Measurements from ENCODE around the gene C19orf12. TPM values are rescaled to one million over a fixed set of nuclear protein-coding genes. Genes with fewer than 3 reads are reported as not detected.
"Not testable (repeated sequence)": the region's sequence is repeated elsewhere in the genome, so short reads cannot be mapped to it uniquely, and the experiment has no call there.

The C19orf12 gene
- total RNA-seq, 1 experiment from 2014 or later, result 41.7 TPM

DNA sequence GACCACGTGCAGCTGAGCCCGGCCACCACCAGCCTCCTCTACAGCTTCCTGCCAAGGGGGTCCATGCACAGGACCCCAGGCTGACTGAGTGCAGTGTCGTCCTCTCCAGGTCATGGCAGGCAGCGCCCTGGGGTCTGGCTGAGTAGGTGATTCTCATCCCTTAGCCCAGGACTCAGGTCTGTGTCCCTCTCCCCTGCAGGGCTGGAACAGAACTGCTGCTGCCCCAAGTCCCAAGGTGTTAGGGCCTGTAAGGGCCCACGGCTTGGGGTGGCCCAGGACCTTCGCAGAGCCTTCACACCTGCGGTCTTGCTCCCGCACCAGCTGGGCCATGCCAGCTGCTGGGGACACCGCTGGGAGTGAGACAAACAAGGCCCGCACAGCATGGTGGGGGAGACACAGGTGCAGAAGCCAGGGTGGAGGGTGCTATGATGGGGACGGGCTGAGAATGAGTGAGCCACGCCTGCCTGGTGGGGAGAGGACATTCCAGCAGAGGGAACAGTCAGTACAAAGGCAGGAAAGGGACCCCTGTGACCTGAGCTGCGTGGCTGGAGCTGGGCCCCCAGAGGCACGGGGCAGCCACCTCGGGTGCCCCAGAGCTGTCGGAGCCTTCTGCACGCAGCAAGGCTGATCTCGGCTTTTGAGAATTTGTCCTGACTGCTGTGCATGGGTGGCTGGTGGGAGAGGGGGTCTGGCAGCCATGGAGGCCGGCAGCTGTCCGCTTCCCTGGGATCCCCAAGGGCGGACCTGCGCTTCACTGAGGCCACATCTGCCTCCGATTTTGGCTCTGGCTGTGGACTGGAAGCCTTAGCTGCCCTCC, 37.9 kb downstream of the C19orf12 start:
- no peak for DNase-seq (ENCODE audit: low read depth)

DNA sequence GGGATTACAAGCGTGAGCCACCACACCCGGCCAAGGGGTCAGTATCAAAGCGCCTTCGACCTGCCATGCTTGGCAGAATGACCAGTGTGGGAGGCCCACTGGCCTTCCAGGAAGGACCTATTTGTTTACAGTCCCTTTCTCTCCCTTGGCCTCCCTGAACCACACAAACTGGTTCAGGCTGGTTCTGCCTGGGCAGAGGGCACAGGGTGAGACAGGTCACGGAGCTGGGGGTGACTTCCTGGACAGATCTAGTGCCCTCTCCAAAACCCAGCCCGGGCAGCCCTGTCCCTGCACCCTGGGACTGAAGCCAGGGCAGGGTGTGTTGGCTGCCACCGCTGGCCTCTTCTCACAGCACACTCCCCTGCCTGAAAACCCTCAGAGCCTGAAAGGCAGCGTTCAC, 38.5 kb downstream of the C19orf12 start:
- no peak for DNase-seq (ENCODE audit: low read depth)

DNA sequence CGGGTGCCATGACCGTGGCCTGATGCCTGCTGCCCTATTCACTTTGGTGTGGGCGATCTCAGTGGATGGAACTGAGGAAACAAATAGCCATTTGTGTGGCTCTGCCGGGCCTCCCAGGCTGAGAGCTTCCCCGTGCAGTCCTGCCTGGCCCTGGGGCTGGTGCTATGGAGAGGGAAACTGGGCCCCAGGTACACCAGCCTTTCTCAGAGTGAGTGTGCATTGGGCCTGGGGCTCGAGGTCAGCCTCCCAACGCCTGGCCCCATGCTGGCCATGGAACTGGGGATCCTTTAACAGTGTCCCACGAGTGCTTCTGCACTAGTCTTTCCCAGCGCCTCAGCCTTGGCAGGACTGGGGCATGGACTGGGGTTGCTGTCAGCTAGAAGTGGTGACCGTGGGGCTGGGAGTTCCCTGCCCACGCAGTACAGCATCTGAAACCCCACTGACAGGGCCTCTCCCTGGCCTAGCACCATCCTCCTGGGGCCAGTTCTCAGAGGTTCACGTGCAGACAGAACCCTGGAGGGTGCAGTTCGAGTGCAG, 39.3 kb downstream of the C19orf12 start:
- no peak for DNase-seq (ENCODE audit: low read depth)

DNA sequence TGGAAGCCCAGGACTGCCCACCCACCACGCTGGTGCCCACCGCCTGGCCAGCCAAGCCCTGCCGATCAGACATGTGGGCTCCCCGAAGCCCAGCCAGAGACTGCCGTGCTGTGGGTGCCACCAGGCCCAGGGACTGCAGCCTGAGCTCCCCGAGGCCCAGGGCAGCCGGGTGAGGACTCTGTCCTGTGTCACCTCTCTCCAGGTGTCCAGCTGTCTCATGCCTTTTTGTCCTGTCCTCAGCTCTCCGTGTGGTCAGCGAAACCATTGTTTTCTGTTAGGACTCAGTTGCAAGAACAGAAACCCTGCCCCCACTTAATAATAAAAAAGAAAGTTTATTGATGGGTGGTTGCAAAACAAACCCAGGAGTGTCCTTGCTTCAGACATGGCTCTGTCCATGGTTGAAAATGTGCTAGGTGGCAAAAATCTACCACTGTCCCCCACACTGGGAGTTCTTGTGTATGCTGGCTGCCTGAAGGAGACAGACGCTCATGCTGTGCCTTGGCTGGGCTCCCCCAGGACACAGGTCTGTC, 39.9 kb downstream of the C19orf12 start:
- no peak for DNase-seq (ENCODE audit: low read depth)

GRCh38 chr19:29674374-29675119, 40.5 kb downstream of the C19orf12 start:
- no peak for DNase-seq (ENCODE audit: low read depth)

GRCh38 chr19:29673451-29674371, 41.4 kb downstream of the C19orf12 start:
- no peak for DNase-seq (ENCODE audit: low read depth)

DNA sequence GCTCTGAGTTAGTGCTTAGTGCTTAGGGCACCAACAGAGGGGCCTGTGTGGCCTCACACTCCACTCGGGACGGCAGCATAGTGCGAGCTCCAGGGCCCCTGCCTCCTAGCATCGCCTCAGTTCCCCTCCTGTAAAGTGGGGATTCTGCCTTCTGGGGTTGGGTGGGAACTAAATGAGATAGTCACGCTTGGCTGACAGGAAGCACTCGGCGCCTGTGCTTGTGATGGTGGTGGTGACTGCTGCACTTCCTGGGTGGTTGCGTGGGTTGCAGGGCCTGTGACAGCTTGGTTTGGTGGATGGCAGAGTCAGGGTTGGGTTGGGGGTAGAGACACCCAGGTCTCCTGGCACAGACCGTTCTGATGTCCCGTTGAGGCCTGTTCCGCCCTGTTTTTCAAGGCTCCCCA, 42.1 kb downstream of the C19orf12 start:
- DNase-seq (ENCODE audit: low read depth), result no peak

DNA sequence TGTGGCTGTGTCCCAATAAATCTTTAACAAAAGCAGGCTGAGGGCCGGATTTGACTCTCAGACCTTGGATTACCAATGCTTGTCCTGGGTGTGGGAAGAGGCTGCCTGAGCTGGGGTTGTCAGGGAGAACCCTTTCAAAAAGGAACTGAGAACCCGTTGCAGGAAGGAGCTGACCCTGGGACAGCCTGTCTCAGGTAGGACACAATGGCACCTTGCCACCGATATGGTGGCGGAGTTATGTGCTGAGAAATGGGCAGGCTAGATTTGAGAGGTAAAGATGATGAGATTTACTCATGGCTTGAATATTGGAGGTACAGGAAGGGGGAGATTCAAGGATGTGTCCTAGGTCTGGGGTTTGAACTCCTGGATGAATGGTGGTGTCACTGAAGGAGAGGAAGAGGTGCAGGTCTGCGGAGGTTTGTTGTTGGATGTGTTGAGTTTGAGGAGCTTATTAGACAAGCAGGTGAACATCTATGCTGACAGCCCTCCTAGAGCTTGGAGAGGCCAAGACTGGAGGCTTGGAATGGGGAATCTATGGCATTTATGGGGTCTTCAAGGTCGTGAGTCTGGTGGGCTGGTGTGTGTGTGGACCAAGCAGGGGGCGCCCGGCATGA, 42.6 kb downstream of the C19orf12 start:
- DNase-seq (ENCODE audit: low read depth), result no peak

GRCh38 chr19:29671393-29672160, 43.5 kb downstream of the C19orf12 start:
- DNase-seq (ENCODE audit: low read depth), result no peak

- DNase-seq (ENCODE audit: low read depth), result not testable (repeated sequence)
Observed at GRCh38 chr19:29671026-29671392, 44.1 kb downstream of the C19orf12 start.

DNA sequence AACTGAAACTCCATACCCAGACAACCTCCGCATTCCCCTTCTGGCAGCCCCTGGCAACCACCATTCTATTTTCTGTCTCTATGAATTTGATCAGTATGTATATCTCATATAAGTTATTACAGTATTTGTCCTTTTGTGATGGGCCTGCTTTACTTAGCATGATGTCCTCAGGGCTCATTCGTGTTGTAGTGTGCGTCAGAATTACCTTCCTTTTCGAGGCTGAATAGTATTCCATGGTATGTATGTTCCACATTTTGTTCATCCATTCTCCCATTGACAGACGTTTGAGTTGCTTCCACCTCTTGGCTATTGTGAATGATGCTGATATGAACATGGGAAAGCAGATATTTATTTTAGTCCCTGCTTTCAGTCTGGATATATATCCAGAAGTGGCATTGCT, 44.8 kb downstream of the C19orf12 start:
- no peak for DNase-seq (ENCODE audit: low read depth)

DNA sequence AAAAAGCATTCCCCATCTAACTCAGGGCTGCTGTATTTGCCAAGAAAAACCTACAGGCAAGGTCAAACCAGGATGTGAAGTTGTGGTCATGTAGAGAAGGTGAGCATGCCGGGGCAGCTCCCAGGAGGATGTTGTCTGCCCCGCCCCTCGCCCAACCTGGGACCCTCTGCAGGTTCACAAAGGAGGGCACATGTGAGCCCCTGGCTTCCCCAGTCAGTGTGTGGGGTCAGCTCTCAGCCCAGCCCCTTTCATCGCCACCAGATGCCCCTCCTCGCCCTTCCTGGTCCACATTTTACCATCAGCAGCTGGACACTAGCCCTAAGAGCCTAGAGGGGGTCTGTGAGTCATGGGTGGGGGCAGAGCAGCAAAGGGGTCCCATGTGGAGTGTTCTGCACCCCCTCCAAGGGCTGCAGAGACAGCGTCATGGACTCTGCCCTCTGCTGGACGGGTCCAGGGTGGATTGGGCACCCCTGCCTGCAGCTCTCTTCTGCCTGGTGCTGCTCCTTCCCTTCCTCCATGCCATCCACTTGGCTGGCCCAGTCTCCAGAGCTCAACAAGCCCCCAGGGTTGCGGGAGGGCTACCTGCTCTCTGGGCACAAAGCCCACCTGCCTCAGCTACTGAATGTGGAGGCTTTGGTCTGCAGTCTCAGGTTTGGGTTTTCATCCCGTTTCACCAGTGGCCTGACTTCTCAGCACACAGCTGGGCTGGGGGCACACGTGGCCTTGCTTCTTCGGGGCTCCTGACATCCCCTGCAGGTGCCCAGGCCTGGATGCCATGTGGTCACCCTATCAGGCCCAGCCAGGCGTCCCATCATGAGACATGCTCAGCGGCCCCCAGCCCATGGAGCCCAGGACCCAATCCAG, 46.1 kb downstream of the C19orf12 start:
- DNase-seq (ENCODE audit: low read depth), result no peak

GRCh38 chr19:29667901-29668341, 47.1 kb downstream of the C19orf12 start:
- DNase-seq (ENCODE audit: low read depth), result no peak

GRCh38 chr19:29667387-29667783, 47.7 kb downstream of the C19orf12 start:
- DNase-seq (ENCODE audit: low read depth), result no peak

DNA sequence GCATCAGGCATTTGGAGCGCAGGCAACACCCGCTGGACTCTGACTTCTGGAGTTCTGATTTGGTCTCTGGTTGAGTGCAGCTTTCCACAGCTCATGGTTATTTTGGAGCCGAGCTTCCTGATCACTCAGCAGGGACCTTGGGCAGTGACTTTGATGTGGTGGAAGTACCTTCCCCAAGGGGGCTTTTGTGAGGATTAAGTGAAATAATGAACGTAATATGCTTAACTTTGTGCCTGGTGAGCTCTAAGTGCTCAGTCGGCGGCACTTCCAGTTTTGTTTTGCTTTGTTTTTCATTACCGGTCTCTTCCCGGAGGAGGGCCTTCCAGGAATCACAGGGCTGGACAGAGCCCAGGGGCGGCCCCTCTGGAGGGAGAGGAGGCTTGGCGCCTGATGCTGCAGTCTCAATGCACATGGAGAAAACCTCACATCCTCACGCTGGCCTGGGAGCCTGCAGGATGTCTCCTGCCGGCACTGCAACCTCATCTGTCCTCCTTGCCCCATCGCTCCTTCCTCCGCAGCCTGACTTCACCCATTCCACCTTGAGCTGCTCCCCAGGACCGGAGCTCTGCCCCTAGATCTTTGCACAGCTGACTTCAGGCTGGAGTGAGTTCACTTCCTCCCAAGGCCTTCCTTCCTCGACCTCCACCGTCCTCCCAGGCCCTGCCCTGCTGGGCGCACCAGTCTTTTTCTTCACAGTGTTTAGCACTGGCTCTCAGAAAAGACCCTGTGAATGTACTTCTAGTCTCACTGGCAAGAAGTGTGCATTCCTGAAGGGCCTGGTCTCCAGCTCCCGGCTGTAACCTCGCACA, 48.3 kb downstream of the C19orf12 start:
- DNase-seq (ENCODE audit: low read depth), result peak; percentile 60

DNA sequence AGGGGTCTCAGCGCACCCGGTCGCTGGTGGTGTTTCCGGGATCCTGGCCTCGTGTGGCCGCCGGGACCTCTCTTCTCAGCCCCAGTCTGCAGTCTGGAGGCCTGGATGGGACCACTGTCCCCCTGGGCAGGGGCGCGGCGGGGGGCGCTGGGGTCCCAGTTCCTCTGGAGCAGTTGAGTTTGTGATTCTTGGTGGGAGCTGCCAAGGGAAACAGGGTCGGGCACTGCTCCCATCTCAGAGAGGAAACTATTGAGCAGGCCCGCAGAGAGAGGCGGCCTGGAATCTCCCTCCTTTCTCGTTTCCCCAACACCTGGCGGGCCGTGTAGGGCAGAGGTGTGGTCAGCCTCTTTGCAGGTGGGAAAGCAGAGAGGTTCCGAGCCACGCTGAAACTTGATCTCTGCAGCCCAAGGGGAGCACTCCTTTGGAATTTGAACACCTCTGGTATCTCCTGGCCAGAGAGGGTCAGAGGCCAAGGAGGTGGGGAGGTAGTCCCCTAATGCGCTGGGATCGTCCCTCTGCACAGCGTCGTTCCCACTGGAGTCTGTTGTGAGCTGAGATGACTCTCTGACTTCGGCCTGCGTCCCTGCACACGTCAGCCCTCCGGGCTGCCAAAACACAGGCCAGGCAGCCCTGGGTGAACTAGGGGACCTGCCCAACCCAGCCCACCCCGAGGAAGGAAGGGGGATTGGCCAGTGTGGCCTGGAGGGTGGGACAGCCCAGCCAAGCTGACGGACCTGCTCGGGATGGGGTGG, 49.1 kb downstream of the C19orf12 start:
- peak; percentile 38 for DNase-seq (ENCODE audit: low read depth)

DNA sequence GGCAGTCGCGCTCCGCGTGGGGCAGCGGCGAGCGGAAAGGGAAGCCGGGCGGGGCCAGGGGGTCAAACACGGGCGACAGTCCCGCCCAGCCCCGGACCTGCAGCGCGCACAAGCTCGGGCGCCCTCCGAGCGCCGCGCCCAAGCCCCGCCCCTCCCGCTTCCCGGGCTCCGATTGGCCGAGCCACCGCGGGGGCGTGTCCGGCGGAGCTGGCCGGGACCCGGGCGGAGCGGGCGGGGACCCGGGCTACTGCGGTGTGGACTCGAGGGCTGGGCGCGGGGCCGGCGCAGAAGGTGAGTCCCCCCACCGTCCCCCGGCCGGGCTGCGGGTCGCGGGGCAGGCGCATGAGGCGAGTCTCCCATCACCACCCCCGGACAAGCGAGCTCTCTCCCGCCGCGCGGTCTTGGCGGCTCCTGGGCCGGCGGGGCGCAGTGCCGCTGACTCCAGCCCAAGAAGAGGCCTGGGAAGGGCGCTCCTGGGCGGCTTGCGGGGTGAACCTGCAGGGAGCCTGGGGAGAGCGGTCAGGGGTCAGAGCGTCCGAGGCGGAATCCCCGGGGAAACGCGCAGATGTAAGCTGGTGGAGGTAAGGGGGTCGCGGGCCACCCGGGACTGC, 49.7 kb downstream of the C19orf12 start, which contains the start of gene PLEKHF1:
Gene PLEKHF1, plus strand, starts transcription at position 247 of the 611 bp plus-strand sequence. CDS start 8,379 bp downstream, outside the sequence.
- DNase-seq (ENCODE audit: low read depth), result peak; percentile 72

All from LHCN-M2 (cell line).